Testis (tissue), 5 donors: Measurements from ENCODE around the gene TMEM126A. TPM values are rescaled to one million over a fixed set of nuclear protein-coding genes. Genes with fewer than 3 reads are reported as not detected.
"Not testable (repeated sequence)": the region's sequence is repeated elsewhere in the genome, so short reads cannot be mapped to it uniquely, and the experiment has no call there.

ENCODE experiments used
- DNase-seq: peaks from one replicate; pipeline ENCODE4 v3.0.0-alpha.2; 2019
- H3K27ac ChIP-seq, 2 donors: fragments of 200-600 bp; sonication (generic); one replicate each; pipeline ENCODE4 v1.5.1; 2019
- H3K27me3 ChIP-seq: fragments of 200-600 bp; sonication (generic); one replicate; pipeline ENCODE4 v1.5.1; 2019
- H3K36me3 ChIP-seq: fragments of 200-600 bp; sonication (generic); one replicate; pipeline ENCODE4 v1.5.1; 2017; ENCODE audit warnings: low read depth; ENCODE audit errors: missing control alignments
- H3K4me1 ChIP-seq: fragments of 200-600 bp; sonication (generic); one replicate; pipeline ENCODE4 v1.5.1; 2019
- H3K4me3 ChIP-seq, 2 donors: fragments of 200-600 bp; sonication (generic); one replicate each; pipeline ENCODE4 v1.5.1; 2017 to 2019
- H3K9me3 ChIP-seq: fragments of 200-600 bp; sonication (generic); one replicate; pipeline ENCODE4 v1.5.1; 2017
- POLR2A ChIP-seq: fragments of 450-650 bp; IDR thresholded peaks from one replicate; pipeline ENCODE4 v1.6.1; 2017; ENCODE audit warnings: antibody characterized with exemption, mild to moderate bottlenecking, moderate library complexity
- WGBS, 2 donors: methylation state at CpG; one replicate each; pipeline ENCODE4 v1.1.5; 2018; 5-methylcytosine and 5-hydroxymethylcytosine counted together
- intact Hi-C: fragments of 100-400 bp; cut with DNase I; formaldehyde crosslinking; loops from one replicate; pipeline ENCODE4 v1.15.1; 2023; ENCODE audit warnings: low total_unique reads
- long read RNA-seq, 2 donors: transcript quantifications; one replicate each; lab custom pipeline, GENCODE V29; 2026
- polyA plus RNA-seq: library from polyadenylated mRNA; stranded (reverse); fragments of 350-450 nt; fragmentation: Illumina TruSeq; extraction: RNeasy Lipid Tissue Mini Kit (QIAGEN cat#74804); gene quantifications from one replicate; pipeline ENCODE4 v1.2.3, GENCODE V29; 2014; ENCODE audit warnings: low read depth, low replicate concordance; ENCODE audit not compliant: insufficient read depth
- total RNA-seq, 2 donors: library from RNA; depleted of rRNA; stranded (reverse); fragments of >200 nt; gene quantifications; one replicate each; pipeline ENCODE4 v1.2.3, GENCODE V29; 2016
- TF ChIP-seq, protein P1 (sequence below), 3 experiments: fragments of 450-650 bp in 2 of 3; fragments of 200-600 bp in 1 of 3; sonication (generic) in 1 of 3; IDR thresholded peaks; one replicate each; pipeline ENCODE4 v1.5.1; 2016 to 2019; ENCODE audit warnings: antibody characterized with exemption in 3 of 3, mild to moderate bottlenecking in 2 of 3, moderate library complexity in 1 of 3

TMEM126A gene
- 10 to 100 TPM; 19.5 to 29.2 TPM for total RNA-seq
- 75.4 TPM for polyA plus RNA-seq
- long read RNA-seq, donor 1, transcript TMEM126A-201 (5 exons, 739 nt): major isoform, 11 of 13 reads
- long read RNA-seq, donor 1, partial matches to known transcripts: 0 of 13 reads
- long read RNA-seq, donor 1, other reads (novel, unspliced or antisense): 0 of 13 reads
- long read RNA-seq, donor 2, transcript TMEM126A-201 (5 exons, 739 nt): major isoform, 11 of 14 reads
- long read RNA-seq, donor 2, partial matches to known transcripts: 0 of 14 reads
- long read RNA-seq, donor 2, other reads (novel, unspliced or antisense): 0 of 14 reads

DNA sequence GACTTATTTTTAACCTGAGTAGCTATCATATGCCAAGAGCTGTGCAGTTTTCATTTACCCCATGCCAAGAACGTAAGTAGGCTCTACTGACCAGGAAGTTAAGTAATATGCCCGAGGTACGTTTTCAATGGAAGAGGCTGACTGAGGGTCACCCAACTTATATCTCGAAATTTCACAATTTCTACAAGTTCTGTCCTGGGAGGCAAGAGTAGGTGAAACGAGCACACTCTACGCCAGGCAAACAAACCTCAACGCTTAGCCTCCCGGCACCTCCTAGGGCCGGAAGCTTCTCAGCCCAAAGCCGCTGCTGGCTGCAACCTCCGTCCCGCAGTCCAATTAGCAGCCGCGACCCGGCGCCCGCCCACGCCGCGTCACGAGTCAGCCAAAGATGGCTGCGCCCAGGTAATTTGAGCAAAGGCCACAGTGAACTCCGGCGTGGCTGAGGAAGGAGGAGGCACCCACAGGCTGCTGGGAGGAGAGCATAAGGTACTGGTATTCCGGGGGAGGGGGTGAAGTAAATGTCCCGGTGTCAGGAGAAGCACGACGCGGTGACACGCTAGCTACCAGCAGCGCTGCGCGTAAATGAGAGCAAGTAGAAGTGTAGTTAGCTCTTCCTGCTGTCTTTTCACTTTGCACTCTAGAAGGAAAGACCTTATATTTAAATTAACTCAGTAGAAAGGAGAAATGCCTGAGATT, at the start of gene TMEM126A:
TSS of gene TMEM126A (plus strand) at position 364 of the 696 bp plus-strand sequence. CDS start 2,289 bp downstream, outside the sequence.
- peak within 1 kb of the TSS; percentile 70 to 82 for H3K4me3 ChIP-seq
- peak within 1 kb of the TSS; percentile 71 to 84 for H3K27ac ChIP-seq
- H3K36me3 ChIP-seq: no peaks in the 10 kb centered on the region
- intact Hi-C loops: no loop called here
- no peak for TF ChIP-seq POLR2A
- TF ChIP-seq, protein P1, sequence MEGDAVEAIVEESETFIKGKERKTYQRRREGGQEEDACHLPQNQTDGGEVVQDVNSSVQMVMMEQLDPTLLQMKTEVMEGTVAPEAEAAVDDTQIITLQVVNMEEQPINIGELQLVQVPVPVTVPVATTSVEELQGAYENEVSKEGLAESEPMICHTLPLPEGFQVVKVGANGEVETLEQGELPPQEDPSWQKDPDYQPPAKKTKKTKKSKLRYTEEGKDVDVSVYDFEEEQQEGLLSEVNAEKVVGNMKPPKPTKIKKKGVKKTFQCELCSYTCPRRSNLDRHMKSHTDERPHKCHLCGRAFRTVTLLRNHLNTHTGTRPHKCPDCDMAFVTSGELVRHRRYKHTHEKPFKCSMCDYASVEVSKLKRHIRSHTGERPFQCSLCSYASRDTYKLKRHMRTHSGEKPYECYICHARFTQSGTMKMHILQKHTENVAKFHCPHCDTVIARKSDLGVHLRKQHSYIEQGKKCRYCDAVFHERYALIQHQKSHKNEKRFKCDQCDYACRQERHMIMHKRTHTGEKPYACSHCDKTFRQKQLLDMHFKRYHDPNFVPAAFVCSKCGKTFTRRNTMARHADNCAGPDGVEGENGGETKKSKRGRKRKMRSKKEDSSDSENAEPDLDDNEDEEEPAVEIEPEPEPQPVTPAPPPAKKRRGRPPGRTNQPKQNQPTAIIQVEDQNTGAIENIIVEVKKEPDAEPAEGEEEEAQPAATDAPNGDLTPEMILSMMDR (IDR thresholded peaks at IDR 0.05): no peak
- 0 to 1% methylated on average over 25 to 33 of the region's 33 CpGs for WGBS, 2 donors
- H3K9me3 ChIP-seq: no peaks in the 10 kb centered on the region
- peak; percentile 94 for DNase-seq
- H3K27me3 ChIP-seq: no peaks in the 10 kb centered on the region
- H3K4me1 ChIP-seq: peaks cover 11% of the 10 kb centered on the region

DNA sequence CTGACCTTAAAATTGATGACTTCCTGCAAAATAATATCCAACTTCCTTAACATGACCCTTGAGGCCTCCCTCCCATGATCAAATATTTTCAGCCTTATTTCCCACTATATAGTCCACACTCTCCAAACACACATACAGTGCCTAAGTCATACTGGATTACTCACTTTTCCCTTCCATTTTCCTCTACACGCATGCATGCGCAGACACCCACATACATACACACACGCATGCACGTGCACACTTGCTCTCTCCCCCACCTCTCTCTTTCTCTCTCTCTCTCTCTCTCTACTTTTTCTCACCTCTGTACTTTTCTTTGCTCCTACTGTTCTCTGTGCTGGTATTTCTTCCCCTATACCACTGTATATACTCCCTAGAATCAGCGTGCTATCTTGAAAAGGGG, 48.7 kb upstream of the TMEM126A start:
- Histone ChIP-seq H3K4me1 (no peaks in the 10 kb centered on the region), H3K9me3 (no peaks in the 10 kb centered on the region), H3K4me3 (no peak overlapping the region), H3K27me3 (no peaks in the 10 kb centered on the region), H3K27ac (no peak overlapping the region), H3K36me3 (no peaks in the 10 kb centered on the region)
- 61 to 67% methylated on average over 5 of the region's 5 CpGs for WGBS, 2 donors
- intact Hi-C loops: no loop called here
- no peak for DNase-seq
- no peak for TF ChIP-seq POLR2A
- TF ChIP-seq, protein P1 (IDR thresholded peaks at IDR 0.05): no peak

DNA sequence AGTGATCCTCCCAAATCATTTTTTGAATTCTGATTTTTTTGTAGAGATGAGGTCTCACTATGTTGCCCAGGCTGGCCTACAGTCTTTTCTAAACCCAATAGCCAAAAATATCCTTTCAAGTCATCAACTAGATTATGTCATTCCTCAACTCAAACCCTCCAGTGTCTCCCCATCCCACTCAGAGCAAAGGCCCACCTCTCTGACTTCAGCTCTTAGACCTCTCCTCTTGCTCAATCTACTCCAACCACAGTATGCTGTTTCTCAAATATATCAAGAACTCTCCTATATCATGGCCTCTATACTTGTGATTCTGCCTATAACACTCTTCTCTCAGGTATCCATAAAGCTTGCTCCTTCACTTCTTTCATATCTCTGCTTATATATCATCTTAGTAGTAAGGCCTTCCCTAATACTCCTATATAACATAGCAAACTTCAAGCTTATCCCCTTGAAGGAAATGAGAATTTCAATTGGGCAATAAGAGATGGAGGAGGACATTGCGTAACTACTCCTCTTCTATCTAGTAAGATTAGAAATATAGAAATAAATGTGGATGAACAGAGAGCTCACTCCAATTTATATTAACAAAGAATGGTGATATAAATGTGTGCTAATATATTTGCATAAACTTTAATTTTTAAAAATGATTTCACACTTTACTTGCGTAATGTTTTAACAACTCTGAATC, 45.1 kb upstream of the TMEM126A start:
- Histone ChIP-seq H3K36me3 (no peaks in the 10 kb centered on the region), H3K4me1 (no peaks in the 10 kb centered on the region), H3K27ac (no peak overlapping the region), H3K9me3 (no peaks in the 10 kb centered on the region), H3K4me3 (no peak overlapping the region), H3K27me3 (no peaks in the 10 kb centered on the region)
- intact Hi-C loops: no loop called here
- DNase-seq: no peak
- WGBS, 2 donors: 97 to 98% methylated on average over 2 of the region's 2 CpGs
- TF ChIP-seq, protein P1 (IDR thresholded peaks at IDR 0.05): no peak
- TF ChIP-seq POLR2A: no peak

DNA sequence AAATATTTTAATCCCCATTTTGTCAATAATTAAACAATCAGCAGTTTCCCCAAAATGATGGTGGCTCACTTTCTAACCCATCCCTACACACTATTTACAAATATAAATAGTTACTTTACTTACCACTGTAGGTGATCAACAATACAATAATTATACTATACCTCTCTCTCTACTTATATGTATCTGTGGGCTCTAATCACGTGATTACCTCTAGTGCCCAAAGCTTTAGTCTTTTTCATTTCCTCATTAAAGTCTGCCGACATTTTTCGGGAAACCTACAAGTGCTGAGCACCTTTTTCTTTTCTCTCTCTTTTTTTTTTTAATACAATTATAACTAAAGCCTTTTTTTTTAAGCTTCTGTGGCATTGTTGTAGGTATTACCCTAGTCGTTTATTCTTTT, 44.5 kb upstream of the TMEM126A start:
- no peaks in the 10 kb centered on the region for H3K9me3 ChIP-seq
- no peaks in the 10 kb centered on the region for H3K36me3 ChIP-seq
- WGBS, 2 donors: 82 to 89% methylated on average over 4 of the region's 4 CpGs
- TF ChIP-seq, protein P1 (IDR thresholded peaks at IDR 0.05): no peak
- TF ChIP-seq POLR2A: no peak
- DNase-seq: no peak
- intact Hi-C loops: no loop called here
- no peak overlapping the region for H3K27ac ChIP-seq
- no peaks in the 10 kb centered on the region for H3K4me1 ChIP-seq
- no peaks in the 10 kb centered on the region for H3K27me3 ChIP-seq
- H3K4me3 ChIP-seq: no peak overlapping the region

DNA sequence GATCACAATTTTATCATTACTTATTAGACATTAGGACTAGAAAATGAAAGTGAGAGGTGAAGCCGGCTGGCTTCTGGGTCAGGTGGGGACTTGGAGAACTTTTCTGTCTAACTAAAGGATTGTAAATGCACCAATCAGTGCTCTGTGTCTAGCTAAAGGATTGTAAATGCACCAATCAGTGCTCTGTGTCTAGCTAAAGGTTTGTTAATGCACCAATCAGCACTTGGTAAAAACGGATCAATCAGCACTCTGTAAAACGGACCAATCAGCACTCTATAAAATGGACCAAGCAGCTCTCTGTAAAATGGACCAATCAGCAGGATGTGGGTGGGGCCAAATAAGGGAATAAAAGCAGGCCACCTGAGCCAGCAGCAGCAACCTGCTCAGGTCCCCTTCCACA, 41.5 kb upstream of the TMEM126A start:
- intact Hi-C loops, H3K4me1 ChIP-seq, DNase-seq, H3K36me3 ChIP-seq, H3K27ac ChIP-seq, H3K27me3 ChIP-seq, H3K4me3 ChIP-seq, H3K9me3 ChIP-seq: not testable (repeated sequence)
- 88 to 95% methylated on average over 3 of the region's 3 CpGs for WGBS, 2 donors

DNA sequence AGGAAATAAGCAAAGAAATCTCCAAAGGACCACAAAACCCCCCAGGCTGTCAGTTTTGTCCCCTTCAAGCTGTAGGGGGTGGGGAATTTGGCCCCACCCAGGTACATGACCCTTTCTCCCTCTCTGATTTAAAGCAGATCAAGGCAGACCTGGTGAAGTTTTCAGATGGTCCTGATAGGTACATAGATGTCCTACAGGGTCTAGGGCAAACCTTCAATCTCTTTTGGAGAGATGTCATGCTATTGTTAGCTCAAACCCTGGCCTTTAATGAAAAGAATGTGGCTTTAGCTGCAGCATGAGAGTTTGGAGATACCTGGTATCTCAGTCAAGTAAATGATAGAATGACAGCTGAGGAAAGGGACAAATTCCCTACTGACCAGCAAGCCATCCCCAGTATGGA, 39.1 kb upstream of the TMEM126A start:
- intact Hi-C loops: not testable (repeated sequence)

DNA sequence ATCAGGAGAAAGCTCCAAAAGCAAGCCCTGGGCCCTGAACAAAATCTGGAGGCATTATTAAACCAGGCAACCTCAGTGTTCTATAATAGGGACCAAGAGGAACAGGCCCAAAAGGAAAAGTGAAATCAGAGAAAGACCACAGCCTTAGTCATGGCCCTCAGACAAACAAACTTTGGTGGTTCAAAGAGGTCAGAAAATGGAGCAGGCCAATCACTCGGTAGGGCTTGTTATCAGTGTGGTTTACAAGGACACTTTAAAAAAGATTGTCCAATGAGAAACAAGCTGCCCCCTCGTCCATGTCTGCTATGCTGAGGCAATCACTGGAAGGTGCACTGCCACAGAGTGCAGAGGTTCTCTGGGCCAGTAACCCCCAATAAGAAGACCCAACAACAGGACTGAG, 38.5 kb upstream of the TMEM126A start:
- H3K36me3 ChIP-seq, H3K4me1 ChIP-seq, H3K9me3 ChIP-seq, H3K4me3 ChIP-seq, intact Hi-C loops, H3K27ac ChIP-seq, DNase-seq, H3K27me3 ChIP-seq: not testable (repeated sequence)
- WGBS, 2 donors: 73 to 74% methylated on average over 2 of the region's 2 CpGs

More for the DNA sequence above, 39.1 kb upstream of the TMEM126A start:
- H3K36me3 ChIP-seq, H3K27ac ChIP-seq, H3K9me3 ChIP-seq, H3K4me3 ChIP-seq, H3K4me1 ChIP-seq, H3K27me3 ChIP-seq, DNase-seq: not testable (repeated sequence)

DNA sequence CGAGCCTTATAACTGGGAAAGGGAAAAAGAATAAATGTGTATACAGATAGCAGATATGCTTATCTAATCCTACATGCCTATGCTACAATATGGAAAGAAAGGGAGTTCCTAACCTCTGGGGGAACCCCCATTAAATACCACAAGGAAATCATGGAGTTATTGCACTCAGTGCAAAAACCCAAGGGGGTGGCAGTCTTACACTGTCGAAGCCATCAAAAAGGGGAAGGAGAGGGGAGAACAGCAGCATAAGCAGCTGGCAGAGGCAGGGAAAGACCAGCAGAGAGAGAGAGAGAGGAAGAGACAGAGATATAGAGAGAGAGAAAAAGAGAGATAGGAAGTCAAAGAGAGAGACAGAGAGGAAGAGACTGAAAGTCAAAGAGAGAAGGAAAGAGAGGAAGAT, 36.1 kb upstream of the TMEM126A start:
- intact Hi-C loops, H3K36me3 ChIP-seq, H3K4me1 ChIP-seq, H3K27me3 ChIP-seq, H3K9me3 ChIP-seq, H3K27ac ChIP-seq, H3K4me3 ChIP-seq, DNase-seq: not testable (repeated sequence)
- WGBS, 2 donors: 88 to 95% methylated on average over 2 of the region's 2 CpGs
